CD4-positive, alpha-beta memory T cell (primary cell): ENCODE measurements around the gene KIFC3. TPM values are rescaled to one million over a fixed set of nuclear protein-coding genes. Genes with fewer than 3 reads are reported as not detected.

Source experiments
- CTCF ChIA-PET: fragments of 350-600 bp; sonication (Branson Sonifier 250); formaldehyde crosslinking; loops from one replicate; lab custom pipeline; 2021; ENCODE audit warnings: inconsistent platforms; ENCODE audit not compliant: partially characterized antibody; lab: Charles Lee
- POLR2A ChIA-PET: fragments of 350-600 bp; sonication (Branson Sonifier 250); formaldehyde crosslinking; loops from one replicate; lab custom pipeline; 2021; ENCODE audit not compliant: partially characterized antibody; lab: Charles Lee
- DNase-seq, 5 donors: peaks; one replicate each; pipeline versions ENCODE4 v3.0.0 to v3.0.0-alpha.2; 2020 to 2022; ENCODE audit warnings: mixed read lengths in 1 of 5
- H3K27ac ChIP-seq: one replicate; pipeline ENCODE4 v1.7.0; 2013; ENCODE audit warnings: low read depth, low read length
- H3K27me3 ChIP-seq: 2 replicates; pipeline ENCODE4 v1.7.0; 2013; ENCODE audit warnings: mild to moderate bottlenecking, low read length, moderate library complexity; ENCODE audit not compliant: insufficient read depth
- H3K36me3 ChIP-seq: 2 replicates; pipeline ENCODE4 v1.7.0; 2013; ENCODE audit warnings: mild to moderate bottlenecking, low read length, moderate library complexity; ENCODE audit not compliant: insufficient read depth
- H3K4me1 ChIP-seq: 2 replicates; pipeline ENCODE4 v1.7.0; 2013; ENCODE audit warnings: mild to moderate bottlenecking, low read length, moderate library complexity; ENCODE audit not compliant: insufficient read depth
- H3K4me3 ChIP-seq, 2 donors: one replicate each; pipeline ENCODE4 v1.7.0; 2013; ENCODE audit warnings: low read length in 2 of 2, mild to moderate bottlenecking in 1 of 2
- H3K9me3 ChIP-seq, 2 donors: one replicate each; pipeline ENCODE4 v1.7.0; 2013; ENCODE audit warnings: low read length in 2 of 2, control low read depth in 1 of 2; ENCODE audit not compliant: control insufficient read depth in 1 of 2
- H3K27ac Mint-ChIP-seq, 7 donors: one replicate each; pipeline ENCODE4 v1.8.0; 2020 to 2021; ENCODE audit warnings: mixed read lengths in 7 of 7, mild to moderate bottlenecking in 6 of 7, inconsistent platforms in 3 of 7, moderate library complexity in 3 of 7
- H3K27me3 Mint-ChIP-seq, 2 donors: one replicate each; pipeline ENCODE4 v1.8.0; 2020 to 2021; ENCODE audit warnings: mixed read lengths in 2 of 2
- H3K36me3 Mint-ChIP-seq, 2 donors: one replicate each; pipeline ENCODE4 v1.8.0; 2020 to 2021; ENCODE audit warnings: mixed read lengths in 2 of 2, inconsistent platforms in 1 of 2, mild to moderate bottlenecking in 1 of 2
- H3K4me1 Mint-ChIP-seq, 4 donors: one replicate each; pipeline ENCODE4 v1.8.0; 2020 to 2021; ENCODE audit warnings: mixed read lengths in 4 of 4, mild to moderate bottlenecking in 1 of 4
- H3K4me3 Mint-ChIP-seq, 8 donors: one replicate each; pipeline ENCODE4 v1.8.0; 2020 to 2021; ENCODE audit warnings: mixed read lengths in 8 of 8, mild to moderate bottlenecking in 7 of 8, moderate library complexity in 6 of 8, inconsistent platforms in 3 of 8
- H3K9me3 Mint-ChIP-seq, 8 donors: one replicate each; pipeline ENCODE4 v1.8.0; 2020 to 2021; ENCODE audit warnings: mixed read lengths in 8 of 8, mild to moderate bottlenecking in 5 of 8, inconsistent platforms in 3 of 8, moderate library complexity in 1 of 8
- intact Hi-C: fragments of 100-400 bp; cut with micrococcal nuclease; formaldehyde crosslinking; loops from one replicate; pipeline ENCODE4 v1.15.1; 2023
- polyA plus RNA-seq, 2 donors: library from polyadenylated mRNA; unstranded; fragments of 300-500 nt; fragmentation: Illumina TruSeq; gene quantifications; one replicate each; pipeline ENCODE4 v1.2.3, GENCODE V29; 2021
- total RNA-seq, 2 experiments: library from RNA; stranded (reverse); gene quantifications; one replicate each; pipeline ENCODE4 v1.2.3, GENCODE V29; 2021

KIFC3 gene
- total and polyA plus RNA-seq, 4 experiments from 2014 or later = 1.6 to 1.9 TPM; not detected in 2

DNA sequence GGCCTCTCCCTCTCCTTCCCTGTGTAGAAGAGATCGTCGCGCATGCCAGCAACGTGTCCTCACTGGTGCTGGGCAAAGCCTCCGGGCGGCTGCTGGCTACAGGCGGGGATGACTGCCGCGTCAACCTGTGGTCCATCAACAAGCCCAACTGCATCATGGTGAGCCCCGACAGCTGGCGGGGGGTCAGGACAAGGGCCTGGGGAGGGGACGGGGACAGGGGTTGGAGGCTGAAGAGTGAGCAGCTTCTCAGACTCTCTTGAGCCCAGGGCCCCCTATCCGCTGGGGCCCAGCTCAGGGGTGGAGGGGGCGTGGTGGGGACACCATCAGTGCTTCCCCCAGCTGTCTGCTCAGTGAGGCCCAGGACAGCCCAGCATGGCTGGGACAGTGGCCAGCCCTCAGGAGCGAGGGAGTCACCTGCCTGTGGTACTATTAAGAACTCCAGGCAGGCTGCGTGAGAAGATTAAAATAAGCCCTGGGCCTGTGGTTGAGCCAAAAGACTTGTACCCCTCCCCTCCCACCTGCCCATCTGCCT, 60.6 kb downstream of the KIFC3 start:
- no peak overlapping the region for H3K4me3 ChIP-seq
- Mint-ChIP-seq H3K4me3 (no peak overlapping the region), H3K36me3 (peaks cover 18 to 19% of the 10 kb centered on the region in 2 donors), H3K9me3 (no peaks in the 10 kb centered on the region), H3K27me3 (no peaks in the 10 kb centered on the region), H3K27ac (no peak overlapping the region), H3K4me1 (peaks cover 5 to 13% (median 12%) of the 10 kb centered on the region in 4 donors)
- peaks cover 5% of the 10 kb centered on the region for H3K4me1 ChIP-seq
- no peak overlapping the region for H3K27ac ChIP-seq
- H3K27me3 ChIP-seq = no peaks in the 10 kb centered on the region
- POLR2A ChIA-PET = no interaction called here
- H3K36me3 ChIP-seq = no peaks in the 10 kb centered on the region
- CTCF ChIA-PET = interaction anchor here (1.2 to 1.3 kb wide), 2 partner anchors 11 to 15 kb away, joined by 3 read pairs; no protein-coding TSS in a partner anchor
- H3K9me3 ChIP-seq = no peaks in the 10 kb centered on the region
- intact Hi-C loops = no loop called here
- DNase-seq = peak in 1 of 5 donors; percentile 23

DNA sequence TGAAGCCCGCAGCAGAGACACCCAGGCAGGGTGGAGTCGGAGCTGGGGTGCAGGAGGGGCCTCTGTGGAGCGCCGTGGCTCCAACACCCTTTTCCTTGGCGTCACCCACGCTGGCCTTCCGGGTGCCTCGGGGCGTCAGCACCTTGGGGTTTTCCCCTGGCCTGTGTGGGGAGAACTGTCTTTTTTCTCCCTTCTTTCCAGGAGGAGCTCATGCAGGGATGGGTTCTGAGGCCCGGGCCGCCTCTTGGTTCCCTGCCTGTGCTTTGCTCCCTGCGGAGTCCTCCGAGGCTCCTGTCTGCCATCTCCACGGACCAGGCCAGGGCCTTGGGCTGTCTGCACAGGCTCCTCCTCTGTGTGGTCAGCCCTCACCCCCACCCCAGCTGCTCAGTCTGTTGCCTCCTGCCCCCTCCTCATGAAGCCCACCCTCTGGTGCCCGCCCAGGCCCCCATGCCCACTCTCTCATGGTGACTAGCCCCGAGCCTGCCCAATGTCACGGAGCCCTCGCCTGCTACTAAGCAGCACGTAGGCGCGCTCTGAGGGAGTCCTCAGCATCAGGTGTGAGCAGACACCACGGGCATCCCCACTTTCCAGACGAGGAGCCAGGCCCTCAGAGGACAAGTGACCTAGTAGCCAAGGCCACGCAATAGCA, 61.7 kb downstream of the KIFC3 start:
- no peak for DNase-seq
- H3K36me3 Mint-ChIP-seq = peaks cover 18 to 20% of the 10 kb centered on the region in 2 donors
- no peak overlapping the region for H3K4me3 ChIP-seq
- no peak overlapping the region for H3K4me3 Mint-ChIP-seq
- CTCF ChIA-PET = interaction anchor here (1.2 kb wide), 1 partner anchor 9 kb away, joined by 3 read pairs; no protein-coding TSS in a partner anchor
- H3K27me3 Mint-ChIP-seq = no peaks in the 10 kb centered on the region
- H3K27ac Mint-ChIP-seq = no peak overlapping the region
- H3K9me3 Mint-ChIP-seq = no peaks in the 10 kb centered on the region
- H3K9me3 ChIP-seq = no peaks in the 10 kb centered on the region
- no peak overlapping the region for H3K27ac ChIP-seq
- H3K4me1 ChIP-seq = peaks cover 12% of the 10 kb centered on the region
- H3K27me3 ChIP-seq = no peaks in the 10 kb centered on the region
- H3K4me1 Mint-ChIP-seq = peaks cover 9 to 25% (median 20%) of the 10 kb centered on the region in 4 donors
- intact Hi-C loops = no loop called here
- POLR2A ChIA-PET = no interaction called here
- H3K36me3 ChIP-seq = no peaks in the 10 kb centered on the region

DNA sequence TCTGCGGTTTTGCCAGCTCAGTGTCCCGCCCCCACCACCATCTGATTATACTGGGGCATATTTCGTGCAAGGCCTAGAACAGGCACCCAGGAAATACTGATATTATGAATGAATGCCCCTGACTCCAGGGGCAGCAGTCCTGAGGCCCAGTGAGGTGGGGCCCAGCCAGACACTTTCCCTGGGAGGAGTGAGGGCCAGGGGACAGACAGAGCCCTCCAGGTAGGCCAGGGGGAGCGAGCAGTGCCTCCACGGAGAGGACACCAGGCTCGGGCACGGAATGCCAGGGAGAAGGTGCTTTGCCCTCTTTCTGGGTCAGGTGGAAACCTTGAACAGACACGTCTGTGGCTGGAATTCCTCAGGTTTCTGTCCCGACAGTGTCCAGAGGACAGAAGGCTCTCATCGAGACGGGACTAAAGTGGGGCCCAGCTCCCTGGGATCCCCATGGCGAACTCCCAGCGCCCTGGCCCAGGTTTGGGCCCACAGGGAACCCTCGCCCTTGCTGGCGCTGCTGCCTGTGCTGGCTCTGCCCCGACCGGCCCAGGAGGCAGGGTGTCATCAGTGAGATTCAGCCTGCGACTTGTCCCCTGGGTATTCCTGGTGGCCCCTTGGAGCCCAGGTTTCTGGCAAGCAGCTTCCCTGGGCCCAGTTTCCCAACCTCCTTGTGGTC, 62.4 kb downstream of the KIFC3 start:
- intact Hi-C loops = loop anchor here (5.0 kb wide), 5 partner anchors 148 to 1548 kb away; partner anchors contain the start of genes CSNK2A2 and GNAO1
- peaks cover 12% of the 10 kb centered on the region for H3K4me1 ChIP-seq
- no peaks in the 10 kb centered on the region for H3K27me3 Mint-ChIP-seq
- no peaks in the 10 kb centered on the region for H3K9me3 ChIP-seq
- peaks cover 17 to 25% of the 10 kb centered on the region in 2 donors for H3K36me3 Mint-ChIP-seq
- DNase-seq = no peak
- no peak overlapping the region for H3K4me3 ChIP-seq
- no peaks in the 10 kb centered on the region for H3K9me3 Mint-ChIP-seq
- H3K36me3 ChIP-seq = no peaks in the 10 kb centered on the region
- H3K4me1 Mint-ChIP-seq = peaks cover 12 to 30% (median 24%) of the 10 kb centered on the region in 4 donors
- H3K27me3 ChIP-seq = no peaks in the 10 kb centered on the region
- no peak overlapping the region for H3K27ac Mint-ChIP-seq
- ChIA-PET CTCF (no interaction called here), POLR2A (no interaction called here)
- H3K27ac ChIP-seq = no peak overlapping the region
- H3K4me3 Mint-ChIP-seq = no peak overlapping the region

DNA sequence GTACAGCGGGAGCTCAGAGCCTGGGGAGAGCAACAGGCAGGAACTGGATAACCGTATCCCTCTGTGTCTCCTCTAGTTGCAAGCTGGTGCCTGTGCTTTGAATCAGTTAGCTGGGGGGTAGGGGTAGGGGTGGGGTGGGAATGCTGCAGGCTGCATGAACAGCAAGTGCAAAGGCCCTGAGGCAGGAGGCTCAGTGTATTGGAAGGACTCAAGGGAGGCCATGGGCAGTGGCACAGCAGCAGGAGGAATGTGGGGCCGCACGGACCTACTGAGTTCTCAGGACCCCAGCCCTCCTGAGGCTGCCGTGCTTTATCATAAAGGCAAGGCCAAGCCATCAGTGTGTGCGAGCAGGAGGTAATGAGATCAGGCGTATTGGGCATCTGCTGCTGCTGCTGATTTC, 63.4 kb downstream of the KIFC3 start:
- ChIA-PET POLR2A (no interaction called here), CTCF (interaction anchor here (1.6 kb wide), 1 partner anchor 162 kb away, joined by 3 read pairs; no protein-coding TSS in a partner anchor)
- no peaks in the 10 kb centered on the region for H3K27me3 Mint-ChIP-seq

DNA sequence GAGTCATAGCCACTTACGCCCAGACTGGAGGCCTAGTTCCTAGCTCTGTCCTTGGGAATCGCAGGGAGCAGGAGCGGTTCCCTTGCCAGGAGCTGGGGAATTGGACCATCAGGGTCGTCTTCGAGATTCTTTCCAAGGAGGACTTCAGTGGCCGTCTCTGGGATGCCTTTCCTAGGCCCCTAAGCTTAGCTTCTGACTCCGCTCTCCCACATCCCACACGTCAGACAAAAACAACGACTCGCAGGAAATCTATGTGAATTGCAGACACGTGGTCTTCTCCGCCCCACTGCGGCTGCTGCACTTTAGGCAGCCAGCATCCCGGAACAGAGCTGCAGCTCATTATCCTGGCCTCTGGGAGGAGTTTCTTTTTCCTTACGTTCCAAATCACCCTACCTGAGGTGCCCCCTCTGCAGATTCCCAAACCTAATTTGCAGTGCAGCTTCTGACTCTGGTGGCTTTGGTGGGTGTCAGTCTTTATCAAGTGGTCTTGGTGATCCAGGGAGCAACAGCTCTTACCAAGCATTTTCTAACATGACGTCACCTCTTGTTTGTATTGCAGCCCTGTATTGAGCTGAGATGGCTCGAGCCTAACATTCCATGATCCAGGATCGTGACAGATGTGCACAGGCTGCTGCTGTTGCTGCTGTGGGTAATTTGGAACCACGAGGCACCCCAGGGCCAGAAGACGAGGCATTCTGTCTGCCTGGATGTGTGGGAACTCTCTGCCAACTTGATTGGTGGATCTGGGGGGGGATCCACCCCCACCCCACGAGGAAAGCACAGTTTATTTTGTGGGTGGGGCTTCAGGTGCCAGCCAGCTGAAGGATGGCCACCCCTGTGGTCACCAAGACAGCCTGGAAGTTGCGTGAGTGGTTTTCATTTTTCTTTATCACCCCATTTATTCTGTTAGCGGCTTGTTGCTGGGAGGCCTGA, 65.6 kb downstream of the KIFC3 start:
- Mint-ChIP-seq H3K4me1 (peaks cover 14 to 37% (median 30%) of the 10 kb centered on the region in 4 donors), H3K36me3 (peaks cover 9 to 14% of the 10 kb centered on the region in 2 donors), H3K9me3 (peaks cover 0 to 10% (median 4%) of the 10 kb centered on the region in 8 donors), H3K27ac (peak overlapping the region; percentile 94 to 99 (median 96)), H3K4me3 (peak overlapping the region; percentile 96 to 100 (median 98)), H3K27me3 (no peaks in the 10 kb centered on the region)
- H3K9me3 ChIP-seq = no peaks in the 10 kb centered on the region
- H3K4me1 ChIP-seq = peaks cover 17% of the 10 kb centered on the region
- intact Hi-C loops = loop anchor here (1.0 to 5.0 kb wide), 6 partner anchors 87 to 1544 kb away; partner anchors contain the start of genes CSNK2A2 and GNAO1
- CTCF ChIA-PET = interaction anchor here (0.8 to 3.0 kb wide), 7 partner anchors 11 to 160 kb away, joined by 3 to 16 read pairs (median 5); no protein-coding TSS in a partner anchor
- H3K27ac ChIP-seq = peak overlapping the region; percentile 73
- peak overlapping the region; percentile 70 to 95 for H3K4me3 ChIP-seq
- POLR2A ChIA-PET = interaction anchor here (0.7 to 2.7 kb wide), 15 partner anchors 20 to 393 kb away, joined by 3 to 22 read pairs (median 4); partner anchors contain the start of genes CCDC102A, CFAP20, CIAPIN1 and COQ9
- H3K36me3 ChIP-seq = no peaks in the 10 kb centered on the region
- DNase-seq = peak; percentile 43 to 77 (median 47)
- no peaks in the 10 kb centered on the region for H3K27me3 ChIP-seq

More for the DNA sequence above, 63.4 kb downstream of the KIFC3 start:
- Mint-ChIP-seq H3K9me3 (no peaks in the 10 kb centered on the region), H3K36me3 (peaks cover 11 to 21% of the 10 kb centered on the region in 2 donors), H3K27ac (peak overlapping the region in 1 of 7 donors; percentile 56), H3K4me3 (no peak overlapping the region), H3K4me1 (peaks cover 14 to 37% (median 27%) of the 10 kb centered on the region in 4 donors)
- no peaks in the 10 kb centered on the region for H3K36me3 ChIP-seq
- H3K4me3 ChIP-seq = no peak overlapping the region
- no peak for DNase-seq
- peaks cover 17% of the 10 kb centered on the region for H3K4me1 ChIP-seq
- H3K27me3 ChIP-seq = no peaks in the 10 kb centered on the region
- no peak overlapping the region for H3K27ac ChIP-seq
- no peaks in the 10 kb centered on the region for H3K9me3 ChIP-seq
- intact Hi-C loops = loop anchor here (5.0 kb wide), 5 partner anchors 147 to 1547 kb away; partner anchors contain the start of genes CSNK2A2 and GNAO1

DNA sequence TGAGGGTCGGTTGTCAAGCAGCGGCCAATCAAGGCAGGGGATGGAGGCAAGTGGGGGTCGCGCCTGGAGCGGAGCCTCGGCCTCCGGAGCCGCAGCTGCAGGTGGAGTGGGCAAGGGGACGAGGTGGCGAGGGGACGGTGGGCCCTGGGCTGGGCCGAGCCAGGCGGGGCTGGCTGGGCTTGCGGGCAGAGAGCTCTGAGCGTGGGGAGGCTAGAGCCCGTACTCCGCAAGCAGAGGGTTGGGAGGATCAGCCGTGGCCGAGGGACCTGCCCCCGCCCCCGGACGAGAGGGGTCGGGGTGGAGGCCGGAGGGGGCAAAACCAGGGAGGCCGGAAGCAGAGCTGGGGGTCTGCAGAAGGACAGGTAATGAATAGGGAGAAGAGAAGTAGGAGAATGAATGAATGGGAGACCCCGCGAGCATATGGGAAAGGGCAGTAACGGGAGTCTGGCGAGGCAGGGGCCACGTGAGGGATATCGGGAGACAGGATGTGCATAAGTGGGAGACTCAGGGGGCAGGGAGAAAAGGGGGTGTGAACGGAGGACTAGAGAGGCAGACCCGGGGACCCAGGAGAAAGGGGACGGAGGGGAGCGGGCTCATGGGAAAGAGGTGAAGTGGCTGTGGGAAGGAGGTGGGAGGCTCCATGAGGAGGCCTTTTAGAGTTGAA, 66.4 kb downstream of the KIFC3 start, which contains the start of gene KATNB1:
KATNB1 (plus strand) TSS at position 16 of the 664 bp plus-strand sequence. CDS start 1,474 bp downstream, outside the sequence.
- Histone ChIP-seq H3K36me3 (no peaks in the 10 kb centered on the region), H3K27ac (peak within 1 kb of the TSS; percentile 76), H3K27me3 (no peaks in the 10 kb centered on the region), H3K9me3 (no peaks in the 10 kb centered on the region), H3K4me3 (peak within 1 kb of the TSS; percentile 91 to 95), H3K4me1 (peaks cover 17% of the 10 kb centered on the region)
- CTCF ChIA-PET = interaction anchor here (1.0 to 3.0 kb wide), 4 partner anchors 19 to 159 kb away, joined by 5 to 16 read pairs (median 6); no protein-coding TSS in a partner anchor
- DNase-seq = no peak
- no peaks in the 10 kb centered on the region for H3K27me3 Mint-ChIP-seq
- intact Hi-C loops = loop anchor here (1.0 to 5.0 kb wide), 14 partner anchors 87 to 1544 kb away; partner anchors contain the start of genes CCDC102A, CFAP20, CIAPIN1 and CNOT1
- peaks cover 14 to 37% (median 29%) of the 10 kb centered on the region in 4 donors for H3K4me1 Mint-ChIP-seq
- POLR2A ChIA-PET = interaction anchor here (0.5 to 2.7 kb wide), 28 partner anchors 11 to 393 kb away, joined by 3 to 22 read pairs (median 4); partner anchors contain the start of genes CCDC102A, CFAP20, CIAPIN1 and COQ9
- peak within 1 kb of the TSS; percentile 94 to 99 (median 96) for H3K27ac Mint-ChIP-seq
- H3K9me3 Mint-ChIP-seq = peaks cover 0 to 10% (median 5%) of the 10 kb centered on the region in 8 donors
- peak within 1 kb of the TSS; percentile 96 to 100 (median 98) for H3K4me3 Mint-ChIP-seq
- H3K36me3 Mint-ChIP-seq = peaks cover 6 to 10% of the 10 kb centered on the region in 2 donors
